HL-60/S4 (cell line): Measurements from ENCODE around the gene TRIOBP.
"Not testable (repeated sequence)": the region's sequence is repeated elsewhere in the genome, so short reads cannot be mapped to it uniquely, and the experiment has no call there.

Experiments
- in situ Hi-C: fragments of 300-500 bp; cut with MboI; formaldehyde crosslinking; loops from 2 replicates; pipeline ENCODE4 v1.14.3; 2022; ENCODE audit warnings: low sequenced_read_pairs

The TRIOBP gene

DNA sequence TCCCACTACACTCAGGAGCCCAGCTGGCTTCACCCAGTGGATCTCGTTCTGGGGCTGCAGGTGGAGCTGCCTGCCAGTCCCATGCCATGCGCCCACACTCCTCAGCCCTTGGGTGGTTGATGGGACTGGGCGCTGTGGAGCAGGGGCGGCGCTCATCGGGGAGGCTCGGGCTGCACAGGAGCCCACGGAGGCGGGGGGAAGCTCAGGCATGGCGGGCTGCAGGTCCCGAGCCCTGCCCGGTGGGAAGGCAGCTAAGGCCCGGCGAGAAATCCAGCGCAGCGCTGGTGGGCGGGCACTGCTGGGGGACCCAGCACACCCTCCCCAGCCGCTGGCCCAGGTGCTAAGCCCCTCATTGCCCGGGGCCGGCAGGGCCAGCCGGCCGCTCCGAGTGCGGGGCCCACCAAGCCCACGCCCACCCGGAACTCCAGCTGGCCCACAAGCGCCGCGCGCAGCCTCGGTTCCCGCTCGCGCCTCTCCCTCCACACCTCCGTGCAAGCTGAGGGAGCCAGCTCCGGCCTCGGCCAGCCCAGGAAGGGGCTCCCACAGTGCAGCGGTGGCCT, 21.0 kb downstream of the TRIOBP start:
- in situ Hi-C loops = not testable (repeated sequence)

DNA sequence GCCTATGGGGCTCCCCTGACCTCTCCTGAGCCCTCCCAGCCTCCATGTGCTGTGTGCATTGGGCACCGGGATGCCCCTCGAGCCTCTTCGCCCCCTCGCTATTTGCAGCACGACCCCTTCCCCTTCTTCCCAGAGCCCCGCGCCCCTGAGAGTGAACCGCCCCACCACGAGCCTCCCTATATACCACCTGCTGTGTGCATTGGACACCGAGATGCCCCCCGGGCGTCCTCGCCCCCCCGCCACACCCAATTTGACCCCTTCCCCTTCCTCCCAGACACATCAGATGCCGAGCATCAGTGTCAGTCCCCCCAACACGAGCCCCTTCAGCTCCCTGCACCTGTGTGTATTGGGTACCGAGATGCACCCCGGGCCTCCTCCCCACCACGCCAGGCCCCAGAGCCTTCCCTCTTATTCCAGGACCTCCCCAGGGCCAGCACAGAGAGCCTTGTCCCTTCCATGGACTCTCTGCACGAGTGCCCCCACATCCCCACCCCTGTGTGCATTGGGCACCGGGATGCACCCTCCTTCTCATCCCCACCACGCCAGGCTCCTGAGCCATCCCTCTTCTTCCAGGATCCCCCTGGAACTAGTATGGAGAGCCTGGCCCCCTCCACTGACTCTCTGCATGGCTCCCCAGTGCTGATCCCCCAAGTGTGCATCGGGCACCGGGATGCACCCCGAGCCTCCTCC, 28.8 kb downstream of the TRIOBP start:
- in situ Hi-C loops = no loop called here

DNA sequence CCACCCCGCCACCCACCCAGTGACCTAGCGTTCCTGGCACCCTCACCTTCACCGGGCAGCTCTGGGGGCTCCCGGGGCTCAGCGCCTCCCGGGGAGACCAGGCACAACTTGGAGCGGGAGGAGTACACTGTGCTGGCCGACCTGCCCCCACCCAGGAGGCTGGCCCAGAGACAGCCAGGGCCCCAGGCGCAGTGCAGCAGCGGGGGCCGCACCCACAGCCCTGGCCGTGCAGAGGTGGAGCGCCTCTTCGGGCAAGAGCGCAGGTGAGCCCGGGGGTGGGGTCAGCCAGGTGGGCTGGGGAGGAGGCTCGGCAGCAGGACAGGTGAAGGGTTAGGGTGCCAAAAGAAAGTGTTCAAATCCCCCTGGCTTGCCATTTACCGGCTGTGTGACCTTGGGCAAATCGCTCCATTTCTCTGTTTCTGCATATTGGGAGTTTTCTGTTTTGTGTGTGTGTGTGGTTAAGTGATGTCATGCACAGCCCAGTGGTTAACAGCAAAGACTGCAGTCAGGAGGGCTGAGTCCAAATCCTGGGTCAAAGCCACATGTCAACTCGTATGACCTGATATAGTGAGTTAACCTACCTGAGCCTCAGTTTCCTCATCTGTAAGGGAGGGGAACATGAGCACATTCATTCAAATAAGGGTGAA, 29.5 kb downstream of the TRIOBP start:
- in situ Hi-C loops = no loop called here

DNA sequence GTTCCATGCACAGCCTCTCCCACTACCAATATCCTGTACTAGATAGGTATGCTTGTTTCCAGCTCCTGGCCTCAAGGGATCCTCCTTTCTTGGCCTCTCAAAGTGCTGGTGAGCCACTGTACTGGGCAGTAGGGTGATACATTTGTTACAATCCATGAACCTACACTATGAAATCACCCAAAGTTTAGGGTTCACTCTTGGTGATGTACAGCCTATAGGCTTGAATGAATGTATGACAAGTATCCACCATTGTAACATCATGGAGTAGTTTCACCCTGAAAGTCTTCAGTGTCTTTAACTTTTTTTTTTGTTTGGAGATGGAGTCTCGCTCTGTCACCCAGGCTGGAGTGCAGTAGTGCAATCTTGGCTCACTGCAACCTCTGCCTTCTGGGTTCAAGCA, 31.8 kb downstream of the TRIOBP start:
- in situ Hi-C loops = no loop called here

DNA sequence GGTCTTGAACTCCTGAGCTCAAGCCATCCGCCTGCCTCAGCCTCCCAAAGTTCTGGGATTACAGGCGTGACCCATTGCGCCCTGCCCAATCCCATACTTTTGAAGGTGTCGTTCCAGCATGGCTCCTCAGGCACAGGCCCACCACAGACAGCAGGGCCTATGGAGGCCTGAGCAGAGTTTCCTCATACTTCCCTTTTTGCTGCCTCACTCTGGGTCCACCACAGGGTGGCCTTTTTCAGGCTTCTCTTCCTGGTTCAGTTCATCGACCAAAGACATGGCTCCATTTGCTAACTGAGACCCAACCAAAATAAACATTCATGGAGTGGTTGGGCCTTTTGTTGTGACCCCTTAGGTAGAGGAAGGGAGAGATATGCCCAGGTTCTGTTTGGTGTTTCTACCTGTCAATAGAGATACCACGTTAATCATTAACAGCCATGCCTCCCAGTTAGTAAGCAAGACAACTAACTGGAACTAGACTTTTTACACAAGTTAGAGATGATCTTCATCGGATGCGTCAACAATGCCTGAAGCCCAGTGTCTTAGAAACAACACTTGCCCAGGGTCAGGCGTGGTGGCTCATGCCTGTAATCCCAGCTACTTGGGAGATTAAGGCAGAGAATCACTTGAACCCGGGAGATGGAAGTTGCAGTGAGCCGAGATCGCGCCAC, 35.1 kb downstream of the TRIOBP start:
- in situ Hi-C loops = no loop called here

DNA sequence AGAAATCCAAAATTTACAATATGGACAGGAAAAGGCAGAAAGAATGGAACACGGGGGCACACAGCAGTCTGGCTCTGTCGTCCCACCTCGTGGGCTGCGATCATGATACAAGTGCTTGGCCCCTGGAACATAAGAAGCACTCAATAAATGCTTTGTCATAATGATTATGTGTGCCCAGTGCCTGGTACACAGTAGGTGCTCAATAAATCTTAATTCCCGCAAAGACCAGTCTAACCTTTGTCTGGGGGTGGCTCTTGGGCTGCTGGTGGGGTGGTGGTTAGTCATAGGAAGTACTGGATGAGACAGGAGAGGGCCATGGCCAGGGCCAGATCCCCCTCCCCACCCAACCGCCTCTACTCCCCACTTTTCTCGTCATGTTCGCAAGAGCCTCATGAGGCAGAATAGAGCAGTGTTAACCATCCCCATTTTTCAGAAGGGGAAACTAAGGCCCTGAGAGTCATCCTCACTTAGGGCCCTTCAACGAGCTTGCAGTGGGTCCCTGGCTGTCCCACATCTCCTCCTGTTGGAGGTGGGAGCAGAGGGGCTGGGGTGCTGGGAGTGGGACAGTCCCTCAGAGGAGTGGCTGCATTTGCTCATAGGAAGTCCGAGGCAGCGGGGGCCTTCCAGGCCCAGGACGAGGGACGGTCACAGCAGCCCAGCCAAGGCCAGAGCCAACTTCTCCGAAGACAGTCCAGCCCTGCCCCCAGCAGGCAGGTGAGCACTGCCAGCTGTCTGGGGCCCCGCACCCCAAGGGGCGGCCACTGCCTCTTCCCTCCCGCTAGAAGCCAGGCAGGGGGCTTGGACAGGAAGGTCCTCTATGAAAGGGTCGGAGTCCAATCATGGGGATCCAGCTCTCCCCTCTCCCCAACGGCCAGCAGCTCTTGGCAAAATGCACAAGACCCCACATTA, 36.1 kb downstream of the TRIOBP start:
- in situ Hi-C loops = no loop called here

DNA sequence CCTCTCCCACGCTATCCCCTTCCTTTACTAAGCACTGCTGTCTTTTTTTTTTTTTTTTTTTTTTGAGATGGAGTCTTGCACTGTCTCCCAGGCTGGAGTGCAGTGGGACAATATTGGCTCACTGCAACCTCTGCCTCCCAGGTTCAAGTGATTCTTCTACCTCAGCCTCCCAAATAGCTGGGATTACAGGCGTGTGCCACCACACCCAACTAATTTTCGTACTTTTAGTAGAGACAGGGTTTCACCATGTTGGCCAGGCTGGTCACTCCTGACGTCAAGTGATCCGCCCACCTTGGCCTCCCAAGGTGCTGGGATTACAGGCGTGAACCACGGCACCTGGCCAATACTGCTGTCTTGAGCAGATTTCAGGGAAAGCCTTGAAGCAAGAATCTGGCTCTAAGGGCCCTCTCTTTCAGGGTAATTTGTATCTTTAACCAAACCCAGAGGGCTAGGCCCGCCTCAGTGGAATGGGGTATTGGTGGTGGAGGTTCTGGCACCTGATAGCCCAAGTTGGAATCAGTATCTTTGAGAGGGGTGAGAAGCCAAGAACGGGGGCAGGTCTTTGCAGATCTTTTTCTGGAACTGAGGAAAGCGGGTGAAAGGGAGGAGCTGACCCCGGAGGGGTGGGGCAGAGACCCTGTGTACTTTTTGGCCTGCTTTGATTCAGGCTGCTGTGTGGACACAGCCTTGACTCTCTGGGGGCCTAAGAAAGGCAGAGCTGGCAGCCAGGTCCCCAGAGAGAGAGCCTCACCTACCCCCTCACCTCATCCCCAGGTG, 37.0 kb downstream of the TRIOBP start:
- in situ Hi-C loops = no loop called here

DNA sequence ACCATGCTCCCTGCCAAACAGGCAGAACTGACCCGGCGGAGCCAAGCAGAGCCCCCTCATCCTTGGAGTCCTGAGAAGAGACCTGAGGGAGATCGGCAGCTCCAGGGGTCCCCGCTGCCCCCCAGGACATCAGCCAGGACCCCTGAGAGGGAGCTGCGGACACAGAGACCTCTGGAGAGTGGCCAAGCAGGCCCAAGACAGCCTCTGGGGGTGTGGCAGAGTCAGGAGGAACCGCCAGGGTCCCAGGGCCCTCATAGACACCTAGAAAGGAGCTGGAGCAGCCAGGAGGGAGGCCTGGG, 37.5 kb downstream of the TRIOBP start:
- in situ Hi-C loops = no loop called here

DNA sequence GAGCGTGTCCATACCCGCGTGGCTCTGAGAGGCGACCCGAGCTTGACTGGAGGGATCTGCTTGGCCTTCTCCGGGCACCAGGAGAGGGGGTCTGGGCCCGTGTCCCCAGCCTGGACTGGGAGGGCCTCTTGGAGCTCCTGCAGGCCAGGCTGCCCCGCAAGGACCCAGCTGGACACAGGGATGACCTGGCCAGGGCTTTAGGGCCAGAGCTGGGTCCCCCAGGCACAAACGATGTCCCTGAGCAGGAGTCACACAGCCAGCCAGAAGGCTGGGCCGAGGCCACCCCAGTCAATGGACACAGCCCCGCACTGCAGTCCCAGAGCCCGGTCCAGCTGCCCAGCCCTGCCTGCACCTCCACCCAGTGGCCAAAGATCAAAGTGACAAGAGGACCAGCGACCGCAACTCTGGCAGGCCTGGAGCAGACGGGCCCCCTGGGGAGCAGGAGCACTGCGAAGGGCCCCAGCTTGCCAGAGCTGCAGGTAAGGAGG, 38.2 kb downstream of the TRIOBP start:
- in situ Hi-C loops = no loop called here

DNA sequence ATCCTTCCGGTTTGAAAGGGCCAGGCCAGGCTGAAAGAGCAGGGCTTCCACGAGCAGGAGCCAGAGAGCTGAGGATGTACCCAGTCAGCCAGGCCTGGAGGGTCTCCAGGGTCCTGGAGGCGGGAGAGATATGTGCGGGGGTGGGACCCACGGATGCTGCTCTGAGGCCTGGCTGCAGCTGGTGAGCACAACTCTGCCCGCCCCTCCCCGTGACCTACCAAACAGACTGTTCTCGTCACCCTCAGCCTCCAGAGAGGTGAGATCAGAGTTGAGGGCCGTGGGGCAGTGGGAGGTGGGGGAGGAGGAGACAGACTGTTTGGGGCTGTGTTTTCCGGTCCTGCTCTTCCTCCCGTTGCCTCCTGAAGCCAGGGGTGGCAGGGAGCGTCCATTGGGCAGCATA, 42.2 kb downstream of the TRIOBP start:
- in situ Hi-C loops = no loop called here

DNA sequence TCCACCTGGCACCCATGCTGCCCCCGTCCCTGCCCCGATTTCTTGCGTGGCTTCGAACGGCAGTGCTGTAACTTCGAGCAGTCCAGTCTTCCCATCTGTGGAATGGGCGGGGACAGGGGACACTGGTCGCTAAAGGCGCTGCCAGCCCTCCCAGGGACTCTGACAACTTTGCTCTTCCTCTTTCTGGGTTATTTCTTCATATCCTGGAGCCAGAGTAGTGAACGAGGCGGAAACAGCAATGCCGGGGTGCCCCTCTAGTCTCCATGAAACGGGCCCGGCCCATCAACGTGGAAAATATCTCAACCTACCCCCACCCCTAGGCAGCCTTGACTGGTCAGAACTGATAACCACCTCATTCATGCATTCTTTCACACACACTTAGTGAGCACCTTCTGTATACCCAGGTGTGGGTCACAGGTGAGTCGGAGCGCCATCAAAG, 42.8 kb downstream of the TRIOBP start:
- in situ Hi-C loops = no loop called here

DNA sequence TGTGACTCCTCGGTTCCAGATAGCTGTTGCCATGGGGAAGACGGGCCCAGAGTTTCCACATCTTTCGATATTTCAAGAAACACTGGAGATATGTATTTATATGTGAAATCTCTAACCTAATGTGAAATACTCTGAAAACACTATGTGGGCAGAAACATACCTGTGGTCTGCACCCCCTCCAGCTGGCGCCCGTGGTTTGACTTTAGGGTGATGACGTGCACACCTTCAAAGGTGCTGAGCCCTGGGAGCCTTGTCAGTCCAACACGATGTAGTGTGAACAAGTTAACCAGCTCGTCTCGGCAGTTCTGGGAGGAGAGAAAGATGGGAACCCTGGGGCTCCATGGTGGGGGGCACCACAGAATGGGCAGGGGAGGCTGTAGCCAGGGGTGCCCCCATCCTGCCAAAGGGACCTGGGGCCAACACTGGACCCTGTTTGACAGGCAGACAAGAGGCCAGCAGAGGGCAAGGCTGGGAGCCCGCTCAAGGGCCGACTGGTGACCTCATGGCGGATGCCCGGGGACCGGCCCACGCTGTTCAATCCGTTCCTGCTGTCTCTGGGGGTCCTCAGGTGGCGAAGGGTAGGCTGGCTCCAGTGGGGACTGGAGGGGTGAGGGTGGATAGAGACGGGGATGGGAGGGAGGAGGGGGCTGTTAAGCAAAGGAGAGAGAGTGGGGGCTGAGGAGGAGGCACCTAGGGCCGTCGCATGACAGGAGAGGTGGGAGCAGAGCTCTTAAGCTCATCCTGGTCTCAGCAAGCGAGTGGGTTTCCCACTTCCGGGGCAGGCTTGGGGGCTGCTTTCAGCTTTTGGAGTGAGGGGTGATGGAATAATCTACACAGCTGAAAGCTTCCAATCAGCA, 43.8 kb downstream of the TRIOBP start:
- in situ Hi-C loops = no loop called here

DNA sequence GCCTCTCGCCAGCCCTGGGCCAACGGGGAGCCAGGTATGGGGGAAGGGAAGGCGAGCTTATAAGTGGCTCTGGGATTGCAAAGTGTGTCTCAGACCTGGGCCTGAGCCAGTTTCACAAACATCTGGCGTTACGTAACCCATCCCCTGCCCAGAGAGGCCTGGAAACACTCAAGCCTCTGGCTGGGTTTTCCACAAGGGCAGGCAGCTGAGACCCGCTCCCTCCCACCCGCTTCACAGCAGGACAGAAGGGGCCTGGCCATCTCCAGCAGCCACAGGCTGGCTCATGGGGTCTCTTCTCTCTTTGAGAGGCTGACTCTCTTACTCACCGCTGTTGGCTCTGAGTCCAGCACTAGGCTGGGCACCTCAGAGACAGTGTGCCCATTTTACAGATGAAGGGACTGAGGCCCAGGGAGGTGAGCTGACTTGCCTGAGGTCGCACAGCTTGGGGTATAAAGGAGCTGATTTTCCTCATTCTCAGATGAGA, 44.5 kb downstream of the TRIOBP start:
- in situ Hi-C loops = no loop called here

DNA sequence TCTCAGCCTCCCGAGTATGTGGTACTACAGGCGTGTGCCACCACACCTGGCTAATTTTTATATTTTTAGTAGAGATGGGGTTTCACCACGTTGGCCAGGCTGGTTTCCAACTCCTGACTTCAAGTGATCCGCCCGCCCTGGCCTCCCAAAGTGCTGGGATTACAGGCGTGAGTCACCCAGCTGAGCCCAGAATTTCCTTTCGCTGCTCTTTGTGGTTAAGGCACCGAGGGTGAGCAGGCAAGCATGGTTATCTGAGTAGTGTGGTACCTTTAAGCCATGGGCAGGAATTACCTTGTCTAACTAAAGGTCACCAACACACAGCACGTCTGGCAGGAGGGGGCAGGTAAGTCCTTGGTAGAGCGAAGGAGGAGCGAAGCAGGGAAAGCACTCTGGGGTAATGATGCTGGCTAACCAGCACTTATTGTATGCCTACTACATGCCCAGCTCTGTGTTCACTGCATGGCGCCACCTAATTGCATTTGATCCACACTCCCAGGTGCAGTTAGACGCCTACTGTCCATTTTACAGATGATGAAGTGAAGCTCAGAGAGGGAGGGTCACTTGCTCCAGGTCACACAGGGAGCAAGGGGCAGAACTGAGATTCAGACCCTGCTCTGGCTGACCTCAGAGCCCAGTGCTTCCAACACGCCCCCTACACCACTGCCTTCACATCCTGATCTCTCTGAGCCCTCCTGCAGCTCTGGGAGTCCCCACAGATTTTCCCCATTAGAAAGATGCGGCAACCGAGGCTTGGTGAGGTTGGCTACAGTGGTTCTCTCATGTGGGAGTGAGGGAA, 45.7 kb downstream of the TRIOBP start:
- in situ Hi-C loops = no loop called here

DNA sequence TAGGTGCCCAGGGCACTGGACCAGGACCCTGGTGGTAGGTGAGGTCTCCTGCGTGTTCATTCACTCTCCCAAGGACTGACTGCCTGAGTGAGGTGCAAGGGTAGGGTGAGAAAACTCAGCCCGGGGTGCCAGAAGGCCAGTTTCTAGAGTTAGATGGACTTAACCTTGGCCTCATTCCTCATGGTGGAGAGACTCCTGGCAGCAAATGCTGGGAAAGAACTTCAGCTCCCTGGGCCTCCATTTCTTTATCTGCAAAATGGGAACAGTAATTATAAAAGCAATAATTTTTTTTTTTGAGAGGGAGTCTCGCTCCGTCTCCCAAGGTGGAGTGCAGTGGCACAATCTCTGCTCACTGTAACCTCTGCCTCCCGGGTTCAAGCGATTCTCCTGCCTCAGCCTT, 47.7 kb downstream of the TRIOBP start:
- in situ Hi-C loops = no loop called here

DNA sequence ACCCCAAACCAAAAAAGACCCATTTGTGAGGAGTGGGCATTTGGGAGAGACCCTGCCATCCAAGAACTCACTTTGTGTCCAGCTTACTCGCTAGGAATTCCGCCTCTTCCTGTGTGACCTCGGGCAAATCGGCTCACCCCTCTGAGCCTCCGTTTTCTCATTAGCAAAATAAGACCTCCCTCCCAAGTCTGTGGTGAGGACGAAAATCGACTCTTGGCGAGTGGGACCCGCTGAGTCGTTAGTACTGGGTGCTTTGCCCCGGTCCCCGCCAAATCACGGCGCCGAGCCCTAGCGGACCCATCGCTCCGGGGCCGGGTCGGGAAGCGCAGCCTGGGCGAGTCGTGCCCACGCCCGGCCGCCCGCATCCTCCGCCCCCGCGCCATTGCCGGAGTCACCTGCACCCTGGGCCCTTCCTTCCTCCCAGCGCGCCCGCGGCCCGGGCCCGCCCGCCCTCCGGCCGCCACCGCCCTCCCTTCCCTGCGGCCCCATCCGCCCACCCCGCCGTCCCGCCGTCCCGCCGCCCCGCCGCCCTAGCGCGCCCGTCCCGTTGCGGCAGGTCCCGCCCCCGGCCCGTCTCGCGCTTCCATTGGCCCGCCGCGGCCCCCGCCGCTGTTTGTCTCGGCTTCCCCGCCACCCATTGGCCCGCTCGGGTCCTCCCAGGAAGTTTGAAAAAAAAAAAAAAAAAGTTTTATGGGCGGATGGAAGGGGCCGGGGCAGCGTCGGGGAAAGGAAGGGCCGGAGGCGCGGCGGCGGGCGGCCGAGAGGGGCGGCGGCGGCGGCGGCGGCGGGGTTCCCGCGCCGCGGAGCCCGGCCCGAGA, 48.9 kb downstream of the TRIOBP start:
- in situ Hi-C loops = no loop called here

DNA sequence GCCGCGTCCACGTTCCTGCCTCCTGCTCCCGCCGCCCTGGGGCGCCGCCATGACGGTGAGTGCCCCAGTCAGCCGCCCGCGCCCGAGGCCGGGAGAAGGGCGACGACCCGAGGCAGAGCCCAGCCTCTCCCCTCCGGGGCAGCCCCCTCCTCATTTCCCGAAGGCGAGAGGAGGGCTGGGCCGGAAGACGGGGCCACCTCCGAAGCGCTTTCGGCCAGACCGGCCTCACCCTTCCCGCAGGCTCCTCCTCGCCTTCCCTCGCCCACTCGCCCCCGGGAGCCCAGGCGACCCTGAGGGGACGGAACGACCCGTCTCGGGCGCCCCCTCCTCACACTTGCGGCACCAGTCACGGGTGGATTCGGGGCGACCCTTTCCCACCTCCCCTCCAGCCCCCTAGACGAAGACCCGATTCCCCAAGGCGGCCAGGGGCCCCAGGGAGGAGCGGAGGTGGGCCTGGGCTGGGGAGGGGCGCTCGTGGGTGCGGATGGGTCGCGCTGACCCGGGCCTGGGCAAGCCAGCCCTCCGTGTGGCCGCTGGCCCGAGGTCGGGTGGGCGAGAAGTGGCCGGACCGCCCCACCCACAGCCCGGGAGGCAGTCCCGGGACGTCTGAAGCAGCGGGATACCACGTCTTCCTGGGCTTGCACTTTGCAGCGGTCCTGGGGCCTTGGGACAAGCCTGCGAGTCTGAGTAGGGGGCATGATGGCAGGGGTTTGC, 49.7 kb downstream of the TRIOBP start:
- in situ Hi-C loops = no loop called here
